IMR-90 (cell line): Measurements from ENCODE around the gene RAB11FIP3.

ENCODE experiments used
- BHLHE40 ChIP-seq: fragments of 150-350 bp; IDR thresholded peaks from 2 replicates; pipeline ENCODE4 v1.6.1; 2016; ENCODE audit warnings: mild to moderate bottlenecking, low read depth, low read length
- CTCF ChIP-seq: conservative IDR thresholded peaks from 2 replicates; pipeline ENCODE4 v1.5.1; 2012; ENCODE audit warnings: mild to moderate bottlenecking, low read depth, low read length, improper control_type of control experiment
- MAZ ChIP-seq: IDR thresholded peaks from 2 replicates; pipeline ENCODE4 v1.6.1; 2012; ENCODE audit warnings: low read depth, mild to moderate bottlenecking, low read length, improper control_type of control experiment, moderate library complexity, borderline replicate concordance
- NFE2L2 ChIP-seq: fragments of 150-350 bp; IDR thresholded peaks from 2 replicates; pipeline ENCODE4 v1.6.1; 2016; ENCODE audit warnings: low read depth, mild to moderate bottlenecking, low read length
- POLR2A ChIP-seq: IDR thresholded peaks from 2 replicates; pipeline ENCODE4 v1.6.1; 2012; ENCODE audit warnings: mild to moderate bottlenecking, low read depth, low read length
- RAD21 ChIP-seq: IDR thresholded peaks from 2 replicates; pipeline ENCODE4 v1.6.1; 2012; ENCODE audit warnings: low read length, improper control_type of control experiment
- RCOR1 ChIP-seq: IDR thresholded peaks from 2 replicates; pipeline ENCODE4 v1.6.1; 2012; ENCODE audit warnings: mild to moderate bottlenecking, low read length, improper control_type of control experiment; ENCODE audit not compliant: insufficient replicate concordance
- RFX5 ChIP-seq: IDR thresholded peaks from 2 replicates; pipeline ENCODE4 v1.8.0; 2012; ENCODE audit warnings: low read depth, mild to moderate bottlenecking, low read length, moderate library complexity
- SMC3 ChIP-seq: fragments of 150-350 bp; IDR thresholded peaks from 2 replicates; pipeline ENCODE4 v1.6.1; 2016; ENCODE audit warnings: low read depth, mild to moderate bottlenecking, antibody characterized with exemption, low read length, moderate library complexity
- USF2 ChIP-seq: fragments of 150-350 bp; IDR thresholded peaks from 2 replicates; pipeline ENCODE4 v1.6.1; 2017; ENCODE audit warnings: mild to moderate bottlenecking, antibody characterized with exemption, low read length, low read depth

GRCh38 chr16:526181-527014 lies 100.9 kb downstream of the RAB11FIP3 start:
- TF ChIP-seq CTCF (no peak), POLR2A (peak; percentile 13), MAZ (no peak), USF2 (no peak), RFX5 (no peak), RCOR1 (no peak), BHLHE40 (no peak), SMC3 (no peak), RAD21 (no peak), NFE2L2 (no peak)
